Stimulated activated CD4-positive, alpha-beta T cell treated with anti-CD3 and anti-CD28 coated beads, TNF-alpha, amount 100 ng/mL, for 4 hours (primary cell): ENCODE results near the gene EIF3F.

Experiments
- DNase-seq, 3 experiments: peaks; one replicate each; pipeline ENCODE4 v3.0.0-alpha.2; 2020; ENCODE audit warnings: low read depth in 3 of 3

The EIF3F gene

DNA sequence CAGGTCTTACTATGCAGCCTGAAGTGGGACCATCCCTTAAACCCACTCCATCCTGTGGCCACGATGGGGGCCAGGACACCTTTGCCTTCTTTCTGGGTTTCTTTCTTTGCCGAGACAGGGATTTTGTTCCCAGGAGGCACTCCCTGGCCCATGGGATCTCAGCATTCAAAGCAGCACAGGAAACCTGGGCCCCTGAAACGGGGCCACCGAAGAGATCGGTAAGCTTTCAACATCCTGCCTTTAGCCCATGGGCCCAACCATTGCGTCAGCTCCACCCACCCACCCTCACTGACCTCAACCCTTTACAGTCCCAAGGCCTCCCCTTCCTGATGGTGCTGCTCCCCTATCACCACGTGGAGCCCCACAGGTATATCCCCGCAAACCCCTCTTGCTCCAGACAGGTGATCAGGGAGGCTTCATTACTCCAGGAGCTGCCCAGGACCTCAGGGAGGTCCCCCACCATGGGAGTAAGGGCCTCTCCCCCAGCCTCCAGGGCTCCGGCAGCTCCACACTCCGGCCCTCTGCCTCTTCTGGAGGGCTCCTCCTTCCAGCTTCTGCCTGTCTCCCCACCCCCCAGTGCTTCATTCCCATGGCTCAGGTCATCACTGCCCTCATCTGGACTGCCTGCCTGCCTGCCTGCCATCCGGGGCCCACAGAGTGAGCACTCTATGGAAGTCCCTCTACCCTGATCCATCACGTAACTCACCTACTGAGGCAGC is 51.8 kb downstream of the EIF3F start:
- DNase-seq: no peak

- DNase-seq: no peak
These were observed 52.6 kb downstream of the EIF3F start for GRCh38 chr11:8039530-8040260.

DNA sequence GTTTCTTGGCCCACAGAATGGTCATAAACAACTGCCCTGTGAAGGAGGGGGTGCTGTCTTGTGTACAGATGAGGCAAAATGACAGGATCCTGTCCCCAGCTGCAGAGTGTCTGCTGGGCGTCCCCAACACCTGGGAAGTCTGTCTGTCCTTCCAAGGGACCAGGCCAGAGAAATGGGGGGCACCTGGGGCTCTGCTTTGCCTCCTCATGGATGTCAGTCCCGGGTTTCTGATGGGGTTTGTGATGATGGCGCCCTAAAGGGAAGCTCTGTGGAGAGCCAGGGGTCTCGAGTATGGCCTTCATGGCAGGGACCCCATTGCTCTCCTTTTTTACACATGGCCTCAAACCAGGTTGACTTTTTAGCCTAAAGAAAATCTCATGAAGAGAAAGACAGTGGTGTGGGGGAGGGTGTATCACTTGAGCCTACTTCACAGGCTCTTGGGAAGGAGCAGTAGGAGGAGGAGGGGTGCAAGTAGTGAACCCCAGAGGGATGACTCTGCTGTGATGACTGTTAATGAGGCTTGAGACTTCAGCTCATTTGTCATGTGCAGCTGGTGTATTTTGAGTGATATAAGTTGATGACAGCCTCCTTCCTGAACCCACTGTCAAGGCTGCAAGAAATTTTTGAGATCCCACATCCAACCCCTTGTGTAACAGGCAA is 53.3 kb downstream of the EIF3F start:
- no peak for DNase-seq

DNA sequence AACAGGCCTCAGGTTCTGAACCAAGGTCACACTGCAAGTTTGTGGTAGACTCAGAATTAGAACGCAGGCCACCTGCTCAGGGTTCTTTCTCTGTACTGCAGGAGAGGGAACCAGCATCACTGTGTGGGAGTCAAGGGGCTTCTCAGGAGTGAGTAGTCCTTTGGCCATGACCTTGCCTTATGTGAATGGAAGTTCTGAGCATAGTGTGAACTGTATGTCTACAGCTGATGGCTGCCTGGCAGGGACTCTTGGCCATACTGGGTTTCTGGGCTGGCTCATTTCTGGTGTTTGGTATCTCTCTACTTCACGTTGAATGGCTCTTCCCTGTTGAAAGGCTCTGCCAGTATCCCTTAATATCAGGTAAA is 53.8 kb downstream of the EIF3F start:
- no peak for DNase-seq

GRCh38 chr11:8041576-8041975 is 54.4 kb downstream of the EIF3F start:
- no peak for DNase-seq

DNA sequence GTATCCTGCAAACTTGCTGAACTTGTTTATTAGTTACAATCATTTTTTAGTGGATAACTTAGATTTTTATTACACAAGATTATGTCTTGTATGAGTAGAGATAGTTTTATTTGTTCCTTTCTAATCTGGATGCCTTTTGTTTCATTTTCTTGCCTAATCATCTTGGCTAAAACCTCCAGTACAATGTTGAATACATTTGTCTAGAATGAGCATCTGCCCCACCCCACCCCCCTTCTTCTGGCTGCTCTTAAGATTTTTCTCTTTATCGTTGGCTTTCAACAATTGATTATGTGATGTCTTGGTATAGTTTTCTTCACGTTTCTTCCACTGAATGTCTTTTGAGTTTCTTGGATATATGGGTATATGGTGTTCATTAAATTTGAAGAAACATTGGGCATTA is 56.6 kb downstream of the EIF3F start:
- DNase-seq: no peak

GRCh38 chr11:8045839-8046238 is 58.7 kb downstream of the EIF3F start:
- DNase-seq: no peak

GRCh38 chr11:8047382-8047781 is 60.2 kb downstream of the EIF3F start:
- no peak for DNase-seq

DNA sequence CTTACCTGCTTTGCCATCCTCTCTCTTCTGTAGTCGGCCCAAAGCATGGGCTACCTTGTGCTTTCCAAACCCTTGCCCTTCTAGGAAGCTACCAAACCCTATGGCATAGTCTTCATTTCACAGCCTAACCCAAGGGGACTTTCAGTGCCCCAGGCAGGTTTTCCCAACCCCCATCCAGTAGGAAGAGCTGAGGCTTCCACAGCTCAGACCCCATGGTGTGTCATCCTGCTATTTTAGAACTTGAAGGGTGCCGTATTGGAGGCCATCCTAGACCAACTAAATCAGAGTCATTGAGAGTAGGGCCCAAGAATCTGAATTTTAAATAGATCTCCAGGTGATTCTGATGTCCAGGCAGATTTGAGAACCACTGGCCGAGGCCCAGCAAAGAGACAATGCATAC is 61.9 kb downstream of the EIF3F start:
- no peak for DNase-seq
